K562 (cell line): ENCODE results near the gene RSPH6A. TPM values are rescaled to one million over a fixed set of nuclear protein-coding genes. Genes with fewer than 3 reads are reported as not detected.

Source experiments
- EWSR1 ChIP-seq: fragments of 450-650 bp; IDR thresholded peaks from 2 replicates; pipeline ENCODE4 v1.6.1; 2018; ENCODE audit warnings: borderline replicate concordance, mild to moderate bottlenecking, low read depth, moderate library complexity; ENCODE audit not compliant: partially characterized antibody
- ID3 ChIP-seq, 2 experiments: fragments of 250-450 bp in 1 of 2; fragments of 450-650 bp in 1 of 2; sonication (Bioruptor Pico) in 1 of 2; IDR thresholded peaks; 2 replicates each; pipeline versions ENCODE4 v1.6.1 to v1.8.0; 2016 to 2021; ENCODE audit warnings: mild to moderate bottlenecking in 2 of 2, moderate library complexity in 2 of 2, missing compliant biosample characterization in 1 of 2, missing genetic modification characterization in 1 of 2
- KLF16 ChIP-seq: IDR thresholded peaks from 2 replicates; pipeline ENCODE4 v1.6.1; 2016; ENCODE audit warnings: antibody characterized with exemption
- MYNN ChIP-seq, 2 experiments: sonication (generic); formaldehyde crosslinking in 1 of 2; IDR thresholded peaks; 2 replicates each; pipeline versions ENCODE4 v1.5.0 to v1.6.1; 2016 to 2020; ENCODE audit warnings: antibody characterized with exemption in 1 of 2, missing genetic modification reagents in 1 of 2
- NR2C1 ChIP-seq, 2 experiments: fragments of 450-650 bp; IDR thresholded peaks; 2 replicates each; pipeline ENCODE4 v1.6.1; 2017; ENCODE audit warnings: mild to moderate bottlenecking in 2 of 2, antibody characterized with exemption in 1 of 2, inconsistent platforms in 1 of 2, missing compliant biosample characterization in 1 of 2, missing genetic modification characterization in 1 of 2
- NR3C1 ChIP-seq: sonication (generic); formaldehyde crosslinking; IDR thresholded peaks from 2 replicates; pipeline ENCODE4 v1.8.1; 2022; ENCODE audit warnings: missing genetic modification reagents
- PHF8 ChIP-seq: fragments of 200-600 bp; sonication (generic); IDR thresholded peaks from 2 replicates; pipeline ENCODE4 v1.6.1; 2012; ENCODE audit warnings: mixed run types, mild to moderate bottlenecking, inconsistent platforms, low read length, moderate library complexity, borderline replicate concordance
- PHTF2 ChIP-seq: fragments of 250-450 bp; sonication (Bioruptor Pico); IDR thresholded peaks from 2 replicates; pipeline ENCODE4 v1.5.0; 2021; ENCODE audit warnings: mild to moderate bottlenecking
- PURB ChIP-seq: sonication (generic); formaldehyde crosslinking; IDR thresholded peaks from 2 replicates; pipeline ENCODE4 v1.9.0; 2021; ENCODE audit warnings: low read depth, mild to moderate bottlenecking, missing genetic modification reagents
- SMAD2 ChIP-seq: fragments of 150-350 bp; IDR thresholded peaks from 2 replicates; pipeline ENCODE4 v1.6.1; 2014; ENCODE audit warnings: low read depth, mild to moderate bottlenecking, low read length
- THAP12 ChIP-seq: fragments of 250-450 bp; sonication (Bioruptor Pico); IDR thresholded peaks from 2 replicates; pipeline ENCODE4 v1.9.0; 2021; ENCODE audit warnings: mild to moderate bottlenecking, inconsistent platforms
- YY1 ChIP-seq, 3 experiments: IDR thresholded peaks; 2 replicates each; pipeline ENCODE4 v1.6.1; 2011; ENCODE audit warnings: low read length in 2 of 3, mild to moderate bottlenecking in 2 of 3, moderate library complexity in 2 of 3, borderline replicate concordance in 1 of 3, control low read depth in 1 of 3, low read depth in 1 of 3; ENCODE audit not compliant: insufficient read depth in 3 of 3, insufficient replicate concordance in 2 of 3, control insufficient read depth in 1 of 3, insufficient read length in 1 of 3; ENCODE audit errors: extremely low read depth in 1 of 3
- ZNF280B ChIP-seq: fragments of 250-450 bp; sonication (Bioruptor Pico); IDR thresholded peaks from 2 replicates; pipeline ENCODE4 v1.5.1; 2021; ENCODE audit warnings: mild to moderate bottlenecking
- ZNF740 ChIP-seq, 3 experiments: fragments of 200-800 bp in 1 of 3; sonication (Bioruptor generic) in 1 of 3; sonication (generic) in 1 of 3; formaldehyde crosslinking in 1 of 3; IDR thresholded peaks; 2 replicates each; pipeline versions ENCODE4 v1.6.1 to v1.8.0; 2016 to 2022; ENCODE audit warnings: mild to moderate bottlenecking in 2 of 3, missing compliant biosample characterization in 2 of 3, missing genetic modification characterization in 2 of 3, missing genetic modification reagents in 1 of 3
- polyA plus RNA-seq, 8 experiments: library from polyadenylated mRNA; depleted of rRNA in 4 of 8; stranded (reverse) in 5 of 8; unstranded in 3 of 8; fragments of >200 nt; fragmentation: Nextera tagmentation in 2 of 8; fragmentation: Illumina TruSeq in 1 of 8; extraction: Ambion mirVana in 2 of 8; extraction: Trizol in 1 of 8; gene quantifications; 2 replicates each; pipeline versions ENCODE4 v1.2.1 to v1.2.3, GENCODE V29; 2011 to 2014; ENCODE audit warnings: inconsistent platforms in 1 of 8, missing spikeins in 1 of 8
- total RNA-seq, 7 experiments: library from RNA; depleted of rRNA in 6 of 7; stranded (reverse); fragments of >200 nt in 6 of 7; fragmentation: Illumina TruSeq in 2 of 7; extraction: Trizol in 2 of 7; gene quantifications; 2 replicates each; pipeline versions ENCODE4 v1.2.1 to v1.2.3, GENCODE V29; 2011 to 2021; ENCODE audit warnings: low replicate concordance in 1 of 7

RSPH6A gene
- total and polyA plus RNA-seq, 9 of the 15 experiments (the other 6 are each of a cell fraction or from before 2014, with no cell fraction given) = 0.03 to 0.15 (median 0.07) TPM; not detected in 5

GRCh38 chr19:45767881-45768654 is 47.0 kb downstream of the RSPH6A start (continued):
- TF ChIP-seq YY1 (IDR thresholded peaks at IDR 0.05; ENCODE audit: borderline replicate concordance in 1 of 3, control insufficient read depth in 1 of 3, extremely low read depth in 1 of 3, insufficient read depth in 3 of 3, insufficient read length in 1 of 3, insufficient replicate concordance in 2 of 3, low read depth in 1 of 3, low read length in 2 of 3) (no peak), PHTF2 (CRISPR knock-in tag) (no peak), MYNN (IDR thresholded peaks at IDR 0.05) (no peak), MYNN (CRISPR knock-in tag; IDR thresholded peaks at IDR 0.05) (no peak), PHF8 (peak; percentile 36; the same call in 1 of the 2 replicates), KLF16 (no peak), NR2C1 (IDR thresholded peaks at IDR 0.05) (no peak), NR2C1 (tag; IDR thresholded peaks at IDR 0.05) (no peak), ZNF280B (CRISPR knock-in tag) (no peak), SMAD2 (no peak), THAP12 (CRISPR knock-in tag) (no peak; the same call in 1 of the 2 replicates), EWSR1 (no peak), ZNF740 (CRISPR knock-in tag; IDR thresholded peaks at IDR 0.05) (no peak), ZNF740 (tag; IDR thresholded peaks at IDR 0.05) (no peak; a peak in 1 of 4 replicates), ID3 (CRISPR knock-in tag; IDR thresholded peaks at IDR 0.05) (no peak), ID3 (tag; IDR thresholded peaks at IDR 0.05) (no peak), NR3C1 (CRISPR knock-in tag) (no peak), PURB (CRISPR knock-in tag) (no peak)
